AG10803 (cell line): ENCODE data around the gene RDH14.

Experiments used
- DNase-seq: peaks from one replicate; pipeline ENCODE4 v3.0.0; 2010; ENCODE audit warnings: low read depth
- H3K4me3 ChIP-seq: 2 replicates; pipeline ENCODE4 v1.5.1; 2011; ENCODE audit warnings: mild to moderate bottlenecking, low read length, control low read depth
- TF ChIP-seq, protein P1 (sequence below): conservative IDR thresholded peaks from 2 replicates; pipeline ENCODE4 v1.5.1; 2011; ENCODE audit warnings: mild to moderate bottlenecking, low read length, control low read depth, inconsistent platforms

RDH14 gene, protein sequence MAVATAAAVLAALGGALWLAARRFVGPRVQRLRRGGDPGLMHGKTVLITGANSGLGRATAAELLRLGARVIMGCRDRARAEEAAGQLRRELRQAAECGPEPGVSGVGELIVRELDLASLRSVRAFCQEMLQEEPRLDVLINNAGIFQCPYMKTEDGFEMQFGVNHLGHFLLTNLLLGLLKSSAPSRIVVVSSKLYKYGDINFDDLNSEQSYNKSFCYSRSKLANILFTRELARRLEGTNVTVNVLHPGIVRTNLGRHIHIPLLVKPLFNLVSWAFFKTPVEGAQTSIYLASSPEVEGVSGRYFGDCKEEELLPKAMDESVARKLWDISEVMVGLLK

DNA sequence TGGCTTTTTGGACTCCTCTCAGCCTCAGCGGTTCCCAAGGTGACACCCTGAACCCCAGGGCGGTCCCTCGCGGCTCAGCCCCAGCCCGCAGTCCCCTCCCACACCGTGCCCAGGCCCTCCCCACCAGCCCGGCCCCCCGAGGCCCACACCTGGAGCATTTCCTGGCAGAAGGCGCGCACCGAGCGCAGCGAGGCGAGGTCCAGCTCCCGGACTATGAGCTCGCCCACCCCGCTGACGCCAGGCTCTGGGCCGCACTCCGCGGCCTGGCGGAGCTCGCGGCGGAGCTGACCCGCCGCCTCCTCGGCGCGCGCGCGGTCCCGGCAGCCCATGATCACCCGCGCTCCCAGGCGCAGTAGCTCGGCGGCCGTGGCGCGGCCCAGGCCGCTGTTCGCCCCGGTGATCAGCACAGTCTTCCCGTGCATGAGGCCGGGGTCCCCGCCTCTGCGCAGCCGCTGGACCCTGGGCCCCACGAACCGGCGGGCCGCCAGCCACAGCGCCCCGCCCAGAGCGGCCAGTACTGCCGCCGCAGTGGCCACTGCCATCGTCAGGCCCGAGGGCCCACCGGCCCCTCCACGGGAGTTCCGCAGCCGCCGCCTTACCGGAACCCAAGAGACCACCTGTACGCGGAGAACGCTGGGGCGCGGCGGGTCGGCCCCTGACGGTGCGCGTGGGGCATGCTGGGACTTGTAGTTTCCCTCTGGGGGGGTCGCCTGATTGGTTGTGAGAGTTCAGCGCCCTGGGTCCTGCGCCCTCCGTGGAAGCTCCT is at the start of gene RDH14:
Gene RDH14, minus strand, starts transcription at position 623 of the 766 bp plus-strand sequence. Its CDS starts 81 bp downstream, at position 542.
- peak within 1 kb of the TSS; percentile 70 for H3K4me3 ChIP-seq
- DNase-seq: peak; percentile 91
- TF ChIP-seq, protein P1, sequence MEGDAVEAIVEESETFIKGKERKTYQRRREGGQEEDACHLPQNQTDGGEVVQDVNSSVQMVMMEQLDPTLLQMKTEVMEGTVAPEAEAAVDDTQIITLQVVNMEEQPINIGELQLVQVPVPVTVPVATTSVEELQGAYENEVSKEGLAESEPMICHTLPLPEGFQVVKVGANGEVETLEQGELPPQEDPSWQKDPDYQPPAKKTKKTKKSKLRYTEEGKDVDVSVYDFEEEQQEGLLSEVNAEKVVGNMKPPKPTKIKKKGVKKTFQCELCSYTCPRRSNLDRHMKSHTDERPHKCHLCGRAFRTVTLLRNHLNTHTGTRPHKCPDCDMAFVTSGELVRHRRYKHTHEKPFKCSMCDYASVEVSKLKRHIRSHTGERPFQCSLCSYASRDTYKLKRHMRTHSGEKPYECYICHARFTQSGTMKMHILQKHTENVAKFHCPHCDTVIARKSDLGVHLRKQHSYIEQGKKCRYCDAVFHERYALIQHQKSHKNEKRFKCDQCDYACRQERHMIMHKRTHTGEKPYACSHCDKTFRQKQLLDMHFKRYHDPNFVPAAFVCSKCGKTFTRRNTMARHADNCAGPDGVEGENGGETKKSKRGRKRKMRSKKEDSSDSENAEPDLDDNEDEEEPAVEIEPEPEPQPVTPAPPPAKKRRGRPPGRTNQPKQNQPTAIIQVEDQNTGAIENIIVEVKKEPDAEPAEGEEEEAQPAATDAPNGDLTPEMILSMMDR: no peak

DNA sequence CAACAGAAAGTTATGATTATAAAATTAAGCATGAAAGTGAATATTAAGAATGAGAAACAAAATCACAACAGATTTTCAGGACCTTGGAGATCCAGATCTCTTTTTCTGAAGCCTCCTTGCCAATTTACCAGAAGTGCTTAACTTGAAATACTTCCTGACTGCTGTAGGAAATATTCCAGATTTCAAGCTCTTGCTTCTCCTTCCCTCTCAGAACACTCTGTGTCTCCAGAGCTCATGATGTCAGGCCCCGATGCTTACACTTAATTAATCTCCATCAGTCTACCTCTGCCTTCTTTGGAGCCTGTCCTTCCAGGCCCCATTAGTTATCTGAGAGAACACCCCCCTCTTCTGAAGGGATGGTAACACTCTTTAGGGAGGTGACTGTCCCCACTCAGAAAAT is 49.6 kb upstream of the RDH14 start:
- H3K4me3 ChIP-seq: no peak overlapping the region

GRCh38 chr2:18605115-18605514 is 44.7 kb upstream of the RDH14 start:
- DNase-seq: no peak
- TF ChIP-seq, protein P1: no peak
- H3K4me3 ChIP-seq: no peak overlapping the region

More for the DNA sequence above, 49.6 kb upstream of the RDH14 start:
- no peak for DNase-seq
- TF ChIP-seq, protein P1: no peak

DNA sequence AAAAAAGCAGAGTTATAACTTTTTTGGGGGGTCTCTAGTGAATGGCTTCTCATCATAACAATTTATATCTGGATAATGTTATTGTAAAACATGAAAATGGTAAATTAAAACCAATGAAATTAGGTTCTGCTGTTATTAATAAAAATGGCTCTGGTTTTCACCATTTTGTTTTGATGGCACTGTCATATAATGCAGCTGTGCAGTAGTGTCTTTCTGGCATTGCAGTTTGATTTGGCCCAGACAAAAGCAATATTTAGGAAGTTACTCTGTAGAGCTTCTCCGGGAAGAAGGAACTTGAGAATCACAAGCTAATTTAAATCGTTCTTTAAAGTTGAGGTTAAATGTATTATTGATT is 44.1 kb upstream of the RDH14 start:
- H3K4me3 ChIP-seq: no peak overlapping the region
- TF ChIP-seq, protein P1: no peak
- no peak for DNase-seq

- TF ChIP-seq, protein P1: no peak
- no peak overlapping the region for H3K4me3 ChIP-seq
- no peak for DNase-seq
These were observed 43.5 kb upstream of the RDH14 start for GRCh38 chr2:18603854-18604530.

GRCh38 chr2:18602298-18602697 is 41.8 kb upstream of the RDH14 start:
- H3K4me3 ChIP-seq: no peak overlapping the region
- TF ChIP-seq, protein P1: no peak
- no peak for DNase-seq
